MCF 10A (cell line): ENCODE measurements around the gene FGF11. TPM values are rescaled to one million over a fixed set of nuclear protein-coding genes. Genes with fewer than 3 reads are reported as not detected.

Source experiments
- BruUV-seq: library from RNA; stranded (reverse); fragments of 400-500 nt; replicated peaks from 2 replicates; lab custom pipeline; 2021; lab: Mats Ljungman, UMichigan
- CTCF ChIA-PET: fragments of 300-600 bp; sonication (Branson Sonifier 250); formaldehyde crosslinking; extraction: SDS; loops from one replicate; lab custom pipeline; 2021; ENCODE audit warnings: antibody characterized with exemption, inconsistent platforms; lab: Yijun Ruan, JAX
- POLR2A ChIA-PET: fragments of 300-600, 350-650 bp; sonication (Branson Sonifier 250); formaldehyde crosslinking; extraction: SDS; loops from one replicate; lab custom pipeline; 2020; ENCODE audit warnings: antibody characterized with exemption, inconsistent platforms; lab: Yijun Ruan, JAX
- DNase-seq: peaks from one replicate; pipeline ENCODE4 v3.0.0-alpha.2; 2018; ENCODE audit not compliant: unreplicated experiment
- H3K27ac Mint-ChIP-seq: one replicate; pipeline ENCODE4 v1.8.0; 2022; ENCODE audit warnings: mild to moderate bottlenecking, low read depth, mixed read lengths; ENCODE audit not compliant: unreplicated experiment
- H3K27me3 Mint-ChIP-seq: one replicate; pipeline ENCODE4 v1.8.0; 2022; ENCODE audit warnings: mixed read lengths; ENCODE audit not compliant: insufficient read depth, unreplicated experiment
- H3K36me3 Mint-ChIP-seq: one replicate; pipeline ENCODE4 v1.8.0; 2022; ENCODE audit warnings: mild to moderate bottlenecking, moderate library complexity, mixed read lengths; ENCODE audit not compliant: insufficient read depth, unreplicated experiment
- H3K4me1 Mint-ChIP-seq: one replicate; pipeline ENCODE4 v1.8.0; 2022; ENCODE audit warnings: mixed read lengths; ENCODE audit not compliant: insufficient read depth, unreplicated experiment
- H3K4me3 Mint-ChIP-seq: one replicate; pipeline ENCODE4 v1.8.0; 2022; ENCODE audit warnings: mild to moderate bottlenecking, moderate library complexity, mixed read lengths; ENCODE audit not compliant: unreplicated experiment
- H3K9me3 Mint-ChIP-seq: one replicate; pipeline ENCODE4 v1.8.0; 2022; ENCODE audit warnings: mixed read lengths; ENCODE audit not compliant: unreplicated experiment
- intact Hi-C: fragments of 100-400 bp; cut with micrococcal nuclease; formaldehyde crosslinking; loops from 2 replicates; pipeline ENCODE4 v1.14.1; 2022
- total RNA-seq: library from RNA; stranded (reverse); gene quantifications from 2 replicates; pipeline ENCODE4 v1.2.3, GENCODE V29; 2022
- TF ChIP-seq, protein P1 (sequence below): fragments of 200-600 bp; IDR thresholded peaks from one replicate; pipeline ENCODE4 v1.8.0; 2022; ENCODE audit warnings: antibody characterized with exemption, mild to moderate bottlenecking; ENCODE audit not compliant: unreplicated experiment

Gene FGF11
- total RNA-seq, 1 experiment from 2014 or later, result 0.84 TPM

DNA sequence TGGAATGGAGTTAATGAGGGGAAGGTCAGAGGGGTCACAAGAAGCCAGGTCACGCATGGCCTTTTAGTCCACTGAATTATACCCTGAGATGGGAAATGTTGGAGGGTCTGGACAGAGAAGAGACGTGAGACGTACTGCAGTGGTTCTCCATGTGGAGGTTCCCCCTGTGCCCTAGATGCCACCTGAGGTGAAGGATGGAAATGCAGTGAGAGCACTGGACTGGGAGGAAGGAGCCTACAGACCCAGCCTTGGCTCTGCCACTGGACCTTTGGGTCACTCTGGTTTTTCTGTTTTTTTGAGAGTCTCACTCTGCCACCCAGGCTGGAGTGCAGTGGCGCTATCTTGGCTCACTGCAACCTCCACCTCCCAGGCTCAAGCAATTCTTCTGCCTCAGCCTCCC is 43.2 kb upstream of the FGF11 start:
- TF ChIP-seq, protein P1, sequence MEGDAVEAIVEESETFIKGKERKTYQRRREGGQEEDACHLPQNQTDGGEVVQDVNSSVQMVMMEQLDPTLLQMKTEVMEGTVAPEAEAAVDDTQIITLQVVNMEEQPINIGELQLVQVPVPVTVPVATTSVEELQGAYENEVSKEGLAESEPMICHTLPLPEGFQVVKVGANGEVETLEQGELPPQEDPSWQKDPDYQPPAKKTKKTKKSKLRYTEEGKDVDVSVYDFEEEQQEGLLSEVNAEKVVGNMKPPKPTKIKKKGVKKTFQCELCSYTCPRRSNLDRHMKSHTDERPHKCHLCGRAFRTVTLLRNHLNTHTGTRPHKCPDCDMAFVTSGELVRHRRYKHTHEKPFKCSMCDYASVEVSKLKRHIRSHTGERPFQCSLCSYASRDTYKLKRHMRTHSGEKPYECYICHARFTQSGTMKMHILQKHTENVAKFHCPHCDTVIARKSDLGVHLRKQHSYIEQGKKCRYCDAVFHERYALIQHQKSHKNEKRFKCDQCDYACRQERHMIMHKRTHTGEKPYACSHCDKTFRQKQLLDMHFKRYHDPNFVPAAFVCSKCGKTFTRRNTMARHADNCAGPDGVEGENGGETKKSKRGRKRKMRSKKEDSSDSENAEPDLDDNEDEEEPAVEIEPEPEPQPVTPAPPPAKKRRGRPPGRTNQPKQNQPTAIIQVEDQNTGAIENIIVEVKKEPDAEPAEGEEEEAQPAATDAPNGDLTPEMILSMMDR, result no peak
- Mint-ChIP-seq H3K27ac (peak overlapping the region; percentile 21), H3K27me3 (no peaks in the 10 kb centered on the region), H3K36me3 (peaks cover 7% of the 10 kb centered on the region), H3K4me1 (peaks cover 6% of the 10 kb centered on the region), H3K9me3 (no peaks in the 10 kb centered on the region), H3K4me3 (no peak overlapping the region)
- no TSS peak for BruUV-seq
- POLR2A ChIA-PET, result interaction anchor here (1.0 kb wide), 1 partner anchor 40 kb away, joined by 3 read pairs; no protein-coding TSS in a partner anchor
- CTCF ChIA-PET, result interaction anchor here (1.6 kb wide), 1 partner anchor 8 kb away, joined by 3 read pairs; the partner anchor contains the start of gene TMEM256
- intact Hi-C loops, result no loop called here
- no peak for DNase-seq

- Mint-ChIP-seq H3K36me3 (peaks cover 7% of the 10 kb centered on the region), H3K4me1 (peaks cover 11% of the 10 kb centered on the region), H3K4me3 (no peak overlapping the region), H3K9me3 (no peaks in the 10 kb centered on the region), H3K27me3 (no peaks in the 10 kb centered on the region), H3K27ac (no peak overlapping the region)
- BruUV-seq, result no TSS peak
- ChIA-PET POLR2A (interaction anchor here (0.9 to 1.2 kb wide), 3 partner anchors 16 to 162 kb away, joined by 3 read pairs; no protein-coding TSS in a partner anchor), CTCF (interaction anchor here (2.2 kb wide), 1 partner anchor 43 kb away, joined by 12 read pairs; the partner anchor contains the start of gene TMEM95)
- DNase-seq, result no peak
- intact Hi-C loops, result no loop called here
- TF ChIP-seq, protein P1, result no peak
These were observed 40.7 kb upstream of the FGF11 start for GRCh38 chr17:7398612-7399011.

- no peak for DNase-seq
- H3K4me1 Mint-ChIP-seq, result peaks cover 16% of the 10 kb centered on the region
These were observed 36.1 kb upstream of the FGF11 start for GRCh38 chr17:7403043-7403726.

DNA sequence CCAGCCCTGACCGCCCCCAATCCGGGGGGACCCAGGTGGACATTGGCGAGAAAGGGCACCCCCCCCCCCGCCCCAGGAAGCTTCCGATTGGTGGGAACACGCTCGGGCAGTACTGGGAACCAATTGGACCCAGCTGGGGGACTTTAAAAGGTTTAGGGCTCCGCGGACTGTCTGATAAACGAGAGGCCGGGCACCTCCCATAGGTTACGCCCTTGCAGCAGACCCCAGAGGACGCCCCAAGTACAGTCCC is 35.7 kb upstream of the FGF11 start:
- BruUV-seq, result no TSS peak
- POLR2A ChIA-PET, result interaction anchor here (0.8 to 2.7 kb wide), 28 partner anchors 9 to 284 kb away, joined by 3 to 48 read pairs (median 5); partner anchors contain the start of genes DVL2, GABARAP, KCTD11 and MPDU1
- DNase-seq, result no peak

More at GRCh38 chr17:7403043-7403726, 36.1 kb upstream of the FGF11 start:
- intact Hi-C loops, result no loop called here
- ChIA-PET CTCF (interaction anchor here (0.6 to 1.7 kb wide), 10 partner anchors 28 to 285 kb away, joined by 3 to 6 read pairs (median 3); partner anchors contain the start of gene WRAP53), POLR2A (interaction anchor here (0.8 to 2.7 kb wide), 26 partner anchors 9 to 285 kb away, joined by 3 to 48 read pairs (median 6); partner anchors contain the start of genes DVL2, GABARAP, KCTD11 and MPDU1)
- peaks cover 7% of the 10 kb centered on the region for H3K36me3 Mint-ChIP-seq
- H3K27ac Mint-ChIP-seq, result peak overlapping the region; percentile 86
- H3K9me3 Mint-ChIP-seq, result no peaks in the 10 kb centered on the region
- TSS peak; percentile 79 for BruUV-seq
- no peaks in the 10 kb centered on the region for H3K27me3 Mint-ChIP-seq
- peak overlapping the region; percentile 78 for H3K4me3 Mint-ChIP-seq
- TF ChIP-seq, protein P1, result no peak

More for the DNA sequence above, 35.7 kb upstream of the FGF11 start:
- H3K27ac Mint-ChIP-seq, result peak overlapping the region; percentile 86
- intact Hi-C loops, result no loop called here
- H3K4me3 Mint-ChIP-seq, result peak overlapping the region; percentile 78
- peaks cover 7% of the 10 kb centered on the region for H3K36me3 Mint-ChIP-seq
- no peaks in the 10 kb centered on the region for H3K27me3 Mint-ChIP-seq
- H3K4me1 Mint-ChIP-seq, result peaks cover 16% of the 10 kb centered on the region
- H3K9me3 Mint-ChIP-seq, result no peaks in the 10 kb centered on the region
- TF ChIP-seq, protein P1, result no peak
- CTCF ChIA-PET, result interaction anchor here (0.6 to 1.5 kb wide), 8 partner anchors 8 to 162 kb away, joined by 3 to 6 read pairs (median 3); no protein-coding TSS in a partner anchor
